H9 (cell line): ENCODE measurements around the gene DLK1. TPM values are rescaled to one million over a fixed set of nuclear protein-coding genes. Genes with fewer than 3 reads are reported as not detected.

Source experiments
- DNase-seq: peaks from one replicate; pipeline ENCODE4 v3.0.0-alpha.2; 2017
- H2AFZ ChIP-seq: one replicate; pipeline ENCODE4 v1.6.1; 2013; ENCODE audit warnings: mild to moderate bottlenecking, low read length, control low read depth, moderate library complexity
- H2AK5ac ChIP-seq: 2 replicates; pipeline ENCODE4 v1.6.1; 2013; ENCODE audit warnings: low read length, control low read depth, mixed read lengths; ENCODE audit not compliant: insufficient read length
- H2BK120ac ChIP-seq: one replicate; pipeline ENCODE4 v1.6.1; 2013; ENCODE audit warnings: low read depth, mild to moderate bottlenecking, low read length, control low read depth, inconsistent platforms; ENCODE audit not compliant: poor library complexity, severe bottlenecking
- H2BK12ac ChIP-seq: 2 replicates; pipeline ENCODE4 v1.6.1; 2013; ENCODE audit warnings: low read length, control low read depth, mixed read lengths, low read depth; ENCODE audit not compliant: insufficient read length
- H2BK15ac ChIP-seq: 2 replicates; pipeline ENCODE4 v1.6.1; 2013; ENCODE audit warnings: low read depth, low read length, control low read depth
- H2BK20ac ChIP-seq: one replicate; pipeline ENCODE4 v1.6.1; 2013; ENCODE audit warnings: low read depth, mild to moderate bottlenecking, low read length, control low read depth, inconsistent platforms; ENCODE audit not compliant: poor library complexity, severe bottlenecking
- H2BK5ac ChIP-seq: 2 replicates; pipeline ENCODE4 v1.6.1; 2013; ENCODE audit warnings: low read length, control low read depth, mixed read lengths; ENCODE audit not compliant: insufficient read length
- H3K14ac ChIP-seq: 2 replicates; pipeline ENCODE4 v1.6.1; 2013; ENCODE audit warnings: low read length, control low read depth; ENCODE audit not compliant: insufficient read depth
- H3K18ac ChIP-seq: 2 replicates; pipeline ENCODE4 v1.6.1; 2013; ENCODE audit warnings: low read depth, mild to moderate bottlenecking, mixed read lengths, low read length, control low read depth; ENCODE audit not compliant: insufficient read length
- H3K23ac ChIP-seq: 2 replicates; pipeline ENCODE4 v1.6.1; 2013; ENCODE audit warnings: low read length, control low read depth, mixed read lengths, low read depth; ENCODE audit not compliant: insufficient read length
- H3K23me2 ChIP-seq: 2 replicates; pipeline ENCODE4 v1.6.1; 2013; ENCODE audit warnings: low read depth, mild to moderate bottlenecking, mixed read lengths, low read length, control low read depth; ENCODE audit not compliant: insufficient read length, poor library complexity, severe bottlenecking
- H3K27ac ChIP-seq: 2 replicates; pipeline ENCODE4 v1.5.1; 2013; ENCODE audit warnings: low read length, control low read depth, mixed read lengths, low read depth; ENCODE audit not compliant: insufficient read length
- H3K27me3 ChIP-seq: 2 replicates; pipeline ENCODE4 v1.6.1; 2013; ENCODE audit warnings: low read length, control low read depth, inconsistent platforms; ENCODE audit not compliant: insufficient read depth
- H3K4ac ChIP-seq: 2 replicates; pipeline ENCODE4 v1.6.1; 2013; ENCODE audit warnings: low read depth, mild to moderate bottlenecking, control low read depth, inconsistent platforms, low read length, moderate library complexity
- H3K4me1 ChIP-seq: 2 replicates; pipeline ENCODE4 v1.6.1; 2013; ENCODE audit warnings: low read length, control low read depth, inconsistent platforms; ENCODE audit not compliant: insufficient read depth
- H3K4me2 ChIP-seq: 2 replicates; pipeline ENCODE4 v1.6.1; 2013; ENCODE audit warnings: low read length, control low read depth, mixed read lengths; ENCODE audit not compliant: insufficient read length, insufficient read depth
- H3K56ac ChIP-seq: 2 replicates; pipeline ENCODE4 v1.6.1; 2013; ENCODE audit warnings: low read depth, mild to moderate bottlenecking, mixed read lengths, low read length, control low read depth; ENCODE audit not compliant: insufficient read length
- H3K79me1 ChIP-seq: 2 replicates; pipeline ENCODE4 v1.6.1; 2013; ENCODE audit warnings: low read depth, mild to moderate bottlenecking, moderate library complexity, low read length, control low read depth, inconsistent platforms; ENCODE audit not compliant: insufficient read depth, poor library complexity, severe bottlenecking
- H3K79me2 ChIP-seq: 2 replicates; pipeline ENCODE4 v1.6.1; 2013; ENCODE audit warnings: low read length, control low read depth, inconsistent platforms; ENCODE audit not compliant: insufficient read depth
- H3K9ac ChIP-seq: 2 replicates; pipeline ENCODE4 v1.6.1; 2013; ENCODE audit warnings: low read length, control low read depth, mixed read lengths; ENCODE audit not compliant: insufficient read length; ENCODE audit errors: extremely low read depth
- H3K9me3 ChIP-seq: one replicate; pipeline ENCODE4 v1.6.1; 2013; ENCODE audit warnings: low read depth, low read length, inconsistent platforms; ENCODE audit not compliant: control insufficient read depth
- H3T11ph ChIP-seq: one replicate; pipeline ENCODE4 v1.6.1; 2013; ENCODE audit warnings: mild to moderate bottlenecking, low read length, control low read depth, inconsistent platforms
- H4K20me1 ChIP-seq: one replicate; pipeline ENCODE4 v1.6.1; 2013; ENCODE audit not compliant: control insufficient read depth, insufficient read length, insufficient read depth
- H4K5ac ChIP-seq: 2 replicates; pipeline ENCODE4 v1.6.1; 2013; ENCODE audit warnings: low read depth, mild to moderate bottlenecking, mixed read lengths, low read length, control low read depth; ENCODE audit not compliant: insufficient read length
- H4K8ac ChIP-seq: replicated peaks from 2 replicates; pipeline ENCODE4 v1.6.1; 2013; ENCODE audit warnings: low read length, control low read depth, mixed read lengths, low read depth; ENCODE audit not compliant: insufficient read length
- H4K91ac ChIP-seq: 2 replicates; pipeline ENCODE4 v1.6.1; 2013; ENCODE audit warnings: low read depth, mild to moderate bottlenecking, moderate library complexity, mixed read lengths, low read length, control low read depth; ENCODE audit not compliant: insufficient read length
- H3K27ac Mint-ChIP-seq, 3 experiments: 2 replicates in 2 of 3; 3 replicates in 1 of 3; pipeline ENCODE4 v1.8.0; 2020 to 2021; ENCODE audit warnings: mixed read lengths in 3 of 3, mild to moderate bottlenecking in 1 of 3, moderate library complexity in 1 of 3
- H3K27me3 Mint-ChIP-seq: 2 replicates; pipeline ENCODE4 v1.8.0; 2021; ENCODE audit warnings: low read depth, mild to moderate bottlenecking, moderate library complexity, mixed read lengths
- H3K36me3 Mint-ChIP-seq, 3 experiments: 2 replicates in 2 of 3; 3 replicates in 1 of 3; pipeline ENCODE4 v1.8.0; 2020 to 2021; ENCODE audit warnings: low read depth in 3 of 3, mixed read lengths in 3 of 3; ENCODE audit not compliant: insufficient read depth in 1 of 3
- H3K4me1 Mint-ChIP-seq, 2 experiments: 2 replicates each; pipeline ENCODE4 v1.8.0; 2020; ENCODE audit warnings: mixed read lengths in 2 of 2
- H3K4me3 Mint-ChIP-seq, 2 experiments: 2 replicates in 1 of 2; 3 replicates in 1 of 2; pipeline ENCODE4 v1.8.0; 2020 to 2021; ENCODE audit warnings: mild to moderate bottlenecking in 2 of 2, mixed read lengths in 2 of 2, moderate library complexity in 1 of 2
- H3K9me3 Mint-ChIP-seq, 2 experiments: 2 replicates in 1 of 2; 3 replicates in 1 of 2; pipeline ENCODE4 v1.8.0; 2020; ENCODE audit warnings: mild to moderate bottlenecking in 2 of 2, mixed read lengths in 2 of 2, moderate library complexity in 1 of 2
- CTCF ChIP-seq: fragments of 200-600 bp; sonication (generic); conservative IDR thresholded peaks from 3 replicates; pipeline ENCODE4 v1.8.0; 2021; ENCODE audit warnings: antibody characterized with exemption, mild to moderate bottlenecking
- WGBS: extraction: QIAGEN DNeasy Blood & Tissue Kit; methylation state at CpG from one replicate; pipeline ENCODE4 v1.1.7; 2013; ENCODE audit warnings: missing lambda C conversion rate, low lambda C conversion rate, mixed read lengths; ENCODE audit not compliant: insufficient read length; ENCODE audit errors: extremely low coverage; 5-methylcytosine and 5-hydroxymethylcytosine counted together
- total RNA-seq: library from RNA; stranded (reverse); gene quantifications from 2 replicates; pipeline ENCODE4 v1.2.1, GENCODE V29; 2021

DLK1 gene
- total RNA-seq, 1 experiment from 2014 or later = 2.8 TPM

- Histone ChIP-seq H3K27me3 (no peaks in the 10 kb centered on the region), H4K5ac (no peak overlapping the region), H3K23ac (no peak overlapping the region), H4K8ac (no peak overlapping the region), H3K79me1 (no peaks in the 10 kb centered on the region), H2BK120ac (no peak overlapping the region), H3K9me3 (no peaks in the 10 kb centered on the region), H4K20me1 (no peaks in the 10 kb centered on the region), H3K14ac (no peak overlapping the region), H3K4me1 (no peaks in the 10 kb centered on the region), H3K79me2 (no peaks in the 10 kb centered on the region), H2AFZ (no peak overlapping the region), H2AK5ac (no peak overlapping the region), H2BK12ac (no peak overlapping the region), H2BK15ac (no peak overlapping the region), H3K18ac (peak overlapping the region; percentile 17), H4K91ac (no peak overlapping the region), H2BK20ac (no peak overlapping the region), H3K4ac (no peak overlapping the region), H3K23me2 (no peaks in the 10 kb centered on the region), H3T11ph (no peak overlapping the region), H2BK5ac (no peak overlapping the region), H3K9ac (no peak overlapping the region), H3K27ac (no peak overlapping the region), H3K56ac (no peak overlapping the region), H3K4me2 (no peak overlapping the region)
- no CpG with 5 or more reads among the region's 14 CpGs for WGBS
- Mint-ChIP-seq H3K9me3 (no peaks in the 10 kb centered on the region), H3K27ac (no peak overlapping the region), H3K4me3 (no peak overlapping the region), H3K36me3 (no peaks in the 10 kb centered on the region), H3K4me1 (no peaks in the 10 kb centered on the region), H3K27me3 (peaks cover 13% of the 10 kb centered on the region)
- DNase-seq = no peak
- TF ChIP-seq CTCF = no peak
Observed at GRCh38 chr14:100776681-100777365, 50.1 kb downstream of the DLK1 start.
